ENCODE results near the gene RNASE1.

The RNASE1 gene

DNA sequence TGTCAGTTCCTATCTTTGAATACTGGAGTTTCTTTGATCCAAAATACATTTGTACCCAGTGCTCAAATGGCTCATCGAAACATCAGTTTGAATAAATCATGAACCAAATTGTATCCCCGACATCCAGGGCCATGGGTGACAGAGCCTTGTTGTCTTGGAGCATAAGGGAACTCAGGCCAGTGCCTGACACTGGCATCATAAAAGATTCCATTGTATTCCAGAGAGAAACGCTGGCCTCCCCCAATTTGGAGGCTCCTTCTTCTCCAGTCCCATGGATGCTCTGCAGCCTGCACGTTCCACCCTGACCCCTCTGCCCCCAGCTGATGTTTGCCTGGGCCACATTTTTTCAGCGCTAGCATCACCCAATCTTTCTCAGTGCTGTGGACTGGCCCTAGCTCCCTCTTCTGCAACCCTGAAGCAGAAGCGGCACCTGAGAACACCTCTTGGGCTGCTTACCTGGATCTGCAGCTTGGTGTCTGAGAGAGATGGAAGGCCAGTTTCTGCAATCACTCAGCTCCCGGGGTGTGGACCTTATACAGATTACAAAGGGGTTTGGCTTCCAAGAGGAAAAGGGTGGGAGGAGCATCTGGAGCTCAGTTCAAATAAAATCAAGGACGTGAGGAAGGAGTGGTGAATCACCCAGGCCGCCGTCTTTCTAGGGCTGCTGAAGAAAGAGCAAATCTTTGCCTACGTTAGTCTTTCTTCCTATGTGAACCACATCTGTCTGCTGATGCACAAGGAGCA, at the start of gene RNASE1:
Gene RNASE1 (minus strand): TSS at position 504 of the 744 bp plus-strand sequence. CDS start 776 bp downstream, outside the sequence.
- Histone ChIP-seq H3K9me3 (no peaks in the 10 kb centered on the region), H3K27ac (no peak within 1 kb of the TSS), H3K36me3 (no peaks in the 10 kb centered on the region), H3K4me3 (peak within 1 kb of the TSS; percentile 37 to 45), H3K4me1 (peaks cover 0 to 7% (median 0%) of the 10 kb centered on the region in 4 donors), H3K27me3 (peaks cover 0 to 8% of the 10 kb centered on the region in 2 donors)
- peak; percentile 70 to 74 for DNase-seq
- intact Hi-C loops (cut with DNase I; ENCODE audit: low total_unique reads) = no loop called here
- TF ChIP-seq, protein P1, sequence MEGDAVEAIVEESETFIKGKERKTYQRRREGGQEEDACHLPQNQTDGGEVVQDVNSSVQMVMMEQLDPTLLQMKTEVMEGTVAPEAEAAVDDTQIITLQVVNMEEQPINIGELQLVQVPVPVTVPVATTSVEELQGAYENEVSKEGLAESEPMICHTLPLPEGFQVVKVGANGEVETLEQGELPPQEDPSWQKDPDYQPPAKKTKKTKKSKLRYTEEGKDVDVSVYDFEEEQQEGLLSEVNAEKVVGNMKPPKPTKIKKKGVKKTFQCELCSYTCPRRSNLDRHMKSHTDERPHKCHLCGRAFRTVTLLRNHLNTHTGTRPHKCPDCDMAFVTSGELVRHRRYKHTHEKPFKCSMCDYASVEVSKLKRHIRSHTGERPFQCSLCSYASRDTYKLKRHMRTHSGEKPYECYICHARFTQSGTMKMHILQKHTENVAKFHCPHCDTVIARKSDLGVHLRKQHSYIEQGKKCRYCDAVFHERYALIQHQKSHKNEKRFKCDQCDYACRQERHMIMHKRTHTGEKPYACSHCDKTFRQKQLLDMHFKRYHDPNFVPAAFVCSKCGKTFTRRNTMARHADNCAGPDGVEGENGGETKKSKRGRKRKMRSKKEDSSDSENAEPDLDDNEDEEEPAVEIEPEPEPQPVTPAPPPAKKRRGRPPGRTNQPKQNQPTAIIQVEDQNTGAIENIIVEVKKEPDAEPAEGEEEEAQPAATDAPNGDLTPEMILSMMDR (IDR thresholded peaks at IDR 0.05) = no peak

DNA sequence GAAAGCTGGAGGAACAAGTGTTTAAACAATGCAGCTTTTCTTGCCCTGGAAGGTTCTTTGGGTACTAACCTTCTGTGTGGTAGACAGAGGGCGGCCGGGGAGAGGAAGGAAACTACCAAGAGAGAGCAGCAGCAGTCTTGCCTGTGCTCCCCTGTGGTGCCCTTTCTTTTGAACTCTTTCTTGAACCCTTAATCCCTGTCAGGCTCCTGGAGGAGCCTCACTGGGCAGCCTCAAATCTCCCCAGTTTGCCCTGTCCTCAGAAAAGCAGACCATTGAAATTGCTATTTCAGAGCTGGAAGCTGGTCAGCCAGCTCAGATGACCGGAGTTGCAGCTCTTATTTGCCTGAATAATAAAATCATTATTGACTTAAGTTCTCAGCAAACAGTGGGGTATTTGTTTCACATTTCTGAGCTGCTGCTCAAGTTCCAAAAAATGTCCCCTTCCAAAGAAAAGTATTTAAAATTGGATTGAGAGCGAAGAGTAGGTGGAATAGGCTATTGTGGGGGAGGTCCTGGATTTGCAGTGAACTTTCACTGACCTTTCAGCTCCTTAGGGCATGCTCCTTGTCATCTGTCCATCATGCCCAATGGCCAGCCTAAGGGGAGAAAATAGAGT, 46.4 kb upstream of the RNASE1 start:
- intact Hi-C loops (cut with DNase I; ENCODE audit: low total_unique reads) = no loop called here
- Histone ChIP-seq H3K4me3 (no peak overlapping the region), H3K36me3 (no peaks in the 10 kb centered on the region), H3K27me3 (peaks cover 0 to 8% of the 10 kb centered on the region in 2 donors), H3K4me1 (no peaks in the 10 kb centered on the region), H3K9me3 (no peaks in the 10 kb centered on the region), H3K27ac (no peak overlapping the region)
- TF ChIP-seq, protein P1 (IDR thresholded peaks at IDR 0.05) = no peak
- no peak for DNase-seq

DNA sequence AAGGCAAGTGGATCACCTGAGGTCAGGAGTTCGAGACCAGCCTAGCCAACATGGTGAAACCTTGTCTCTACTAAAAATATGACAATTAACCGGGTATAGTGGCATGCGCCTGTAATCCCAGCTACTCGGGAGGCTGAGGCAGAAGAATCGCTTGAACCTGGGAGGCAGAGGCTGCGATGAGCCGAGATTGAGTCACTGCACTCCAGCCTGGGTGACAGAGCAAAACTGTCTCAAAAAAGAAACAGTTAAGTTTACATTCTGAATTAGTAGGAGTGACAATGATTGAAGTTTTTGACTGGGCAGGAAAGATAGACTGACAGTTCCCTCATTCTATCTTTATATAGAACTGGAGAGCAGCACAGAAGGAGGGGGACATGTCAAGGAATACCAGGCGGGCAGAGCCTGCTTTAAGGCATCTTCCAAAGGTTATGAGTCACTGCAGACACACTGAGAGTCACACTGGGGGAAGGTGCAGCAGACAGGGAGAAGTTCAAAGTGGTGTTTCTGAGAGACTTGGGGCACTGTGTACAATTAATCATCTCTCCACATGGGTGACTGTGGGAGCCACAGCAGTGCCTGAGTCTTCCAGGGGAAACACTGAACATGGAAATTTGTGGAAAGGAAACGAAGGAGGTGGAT, 45.8 kb upstream of the RNASE1 start:
- Histone ChIP-seq H3K27ac (no peak overlapping the region), H3K36me3 (no peaks in the 10 kb centered on the region), H3K4me3 (no peak overlapping the region), H3K4me1 (no peaks in the 10 kb centered on the region), H3K27me3 (peaks cover 0 to 8% of the 10 kb centered on the region in 2 donors), H3K9me3 (no peaks in the 10 kb centered on the region)
- intact Hi-C loops (cut with DNase I; ENCODE audit: low total_unique reads) = no loop called here
- TF ChIP-seq, protein P1 (IDR thresholded peaks at IDR 0.05) = no peak
- no peak for DNase-seq

DNA sequence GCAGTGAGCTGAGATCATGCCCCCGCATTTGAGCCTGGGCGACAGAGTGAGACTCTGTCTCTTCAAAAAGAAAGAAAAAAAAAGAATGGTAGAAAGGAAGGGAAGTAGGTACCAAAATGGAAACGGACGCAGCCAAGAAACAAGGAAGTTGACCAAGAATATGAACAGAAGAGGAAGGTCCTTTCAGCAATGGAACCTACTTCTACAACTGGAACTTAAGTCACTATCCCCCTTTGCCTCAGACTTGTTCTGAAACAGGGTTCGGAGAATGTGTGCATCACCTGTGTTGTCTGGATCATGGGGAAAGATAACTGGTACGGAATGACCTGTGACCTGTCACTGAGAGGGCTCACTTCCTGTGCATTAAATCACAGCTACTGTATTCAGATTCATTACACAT, 43.9 kb upstream of the RNASE1 start:
- DNase-seq = no peak
- peaks cover 0 to 8% of the 10 kb centered on the region in 2 donors for H3K27me3 ChIP-seq
- H3K36me3 ChIP-seq = no peaks in the 10 kb centered on the region
- H3K9me3 ChIP-seq = no peaks in the 10 kb centered on the region
- no peak overlapping the region for H3K27ac ChIP-seq
- no peaks in the 10 kb centered on the region for H3K4me1 ChIP-seq
- no peak overlapping the region for H3K4me3 ChIP-seq
- intact Hi-C loops (cut with DNase I; ENCODE audit: low total_unique reads) = no loop called here
- TF ChIP-seq, protein P1 (IDR thresholded peaks at IDR 0.05) = no peak

DNA sequence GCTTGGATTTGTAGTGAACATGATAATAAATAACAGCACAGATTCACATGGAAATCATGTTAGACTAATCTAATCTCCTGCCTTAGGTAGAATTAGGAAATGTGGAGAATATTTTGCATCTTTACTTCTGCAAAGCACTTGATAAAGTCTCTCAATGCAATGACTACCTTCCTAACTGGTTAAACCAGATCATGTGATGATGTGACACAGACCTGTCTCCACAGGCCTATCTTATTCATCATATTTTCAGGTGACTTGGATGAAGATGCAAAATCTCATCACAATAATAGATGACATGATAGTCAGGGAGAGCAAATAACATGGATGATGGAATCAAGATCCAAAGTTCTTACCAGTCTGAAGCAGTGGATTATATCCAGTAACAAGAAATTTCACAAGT, 38.5 kb upstream of the RNASE1 start:
- TF ChIP-seq, protein P1 (IDR thresholded peaks at IDR 0.05) = no peak
- no peak overlapping the region for H3K4me3 ChIP-seq
- intact Hi-C loops (cut with DNase I; ENCODE audit: low total_unique reads) = no loop called here
- no peaks in the 10 kb centered on the region for H3K4me1 ChIP-seq
- no peaks in the 10 kb centered on the region for H3K27me3 ChIP-seq
- H3K36me3 ChIP-seq = no peaks in the 10 kb centered on the region
- DNase-seq = no peak
- no peak overlapping the region for H3K27ac ChIP-seq
- no peaks in the 10 kb centered on the region for H3K9me3 ChIP-seq
